ENCODE data around the gene EPB41L4A.

Gene EPB41L4A

DNA sequence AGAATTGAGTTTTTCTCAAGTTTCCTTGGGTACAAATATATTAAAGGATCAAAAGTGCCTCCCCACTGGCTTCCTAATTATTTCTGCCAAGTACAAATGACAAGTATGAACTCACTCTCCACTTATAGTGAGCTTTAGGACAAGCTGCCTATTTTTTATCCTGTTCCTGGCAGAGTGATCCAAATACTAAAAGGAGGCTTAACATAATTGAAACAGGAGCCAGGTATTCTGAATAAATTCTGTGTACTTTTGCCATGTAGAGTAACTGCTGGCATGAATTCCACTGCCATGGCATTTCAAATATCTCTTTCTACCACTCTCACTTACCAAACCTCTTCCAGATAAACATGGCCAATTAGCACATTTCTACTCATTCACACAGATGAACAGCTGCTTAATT is 171.1 kb downstream of the EPB41L4A start (continued):
- TF ChIP-seq PRDM2 (tag by site-specific recombination; IDR thresholded peaks at IDR 0.05; ENCODE audit: borderline replicate concordance): no peak
- TF ChIP-seq ZNF350 (tag by site-specific recombination; IDR thresholded peaks at IDR 0.05): no peak
- TF ChIP-seq ZNF843 (tag by site-specific recombination; IDR thresholded peaks at IDR 0.05): no peak
- TF ChIP-seq ZNF311 (tag by site-specific recombination; IDR thresholded peaks at IDR 0.05; ENCODE audit: borderline replicate concordance): no peak
- TF ChIP-seq ZNF416 (tag by site-specific recombination; IDR thresholded peaks at IDR 0.05): no peak
- TF ChIP-seq YY2 (tag by site-specific recombination; IDR thresholded peaks at IDR 0.05): no peak
- no peak for TF ChIP-seq ZSCAN30 (tag by site-specific recombination; IDR thresholded peaks at IDR 0.05)
- TF ChIP-seq SP7 (tag by site-specific recombination; IDR thresholded peaks at IDR 0.05): no peak
- TF ChIP-seq ZBTB20 (tag by site-specific recombination; IDR thresholded peaks at IDR 0.05): no peak
- no peak for TF ChIP-seq ZNF19 (tag by site-specific recombination; IDR thresholded peaks at IDR 0.05; ENCODE audit: low read depth)
- TF ChIP-seq ZNF211 (tag by site-specific recombination; IDR thresholded peaks at IDR 0.05; ENCODE audit: low read depth): no peak
- TF ChIP-seq, protein P1, sequence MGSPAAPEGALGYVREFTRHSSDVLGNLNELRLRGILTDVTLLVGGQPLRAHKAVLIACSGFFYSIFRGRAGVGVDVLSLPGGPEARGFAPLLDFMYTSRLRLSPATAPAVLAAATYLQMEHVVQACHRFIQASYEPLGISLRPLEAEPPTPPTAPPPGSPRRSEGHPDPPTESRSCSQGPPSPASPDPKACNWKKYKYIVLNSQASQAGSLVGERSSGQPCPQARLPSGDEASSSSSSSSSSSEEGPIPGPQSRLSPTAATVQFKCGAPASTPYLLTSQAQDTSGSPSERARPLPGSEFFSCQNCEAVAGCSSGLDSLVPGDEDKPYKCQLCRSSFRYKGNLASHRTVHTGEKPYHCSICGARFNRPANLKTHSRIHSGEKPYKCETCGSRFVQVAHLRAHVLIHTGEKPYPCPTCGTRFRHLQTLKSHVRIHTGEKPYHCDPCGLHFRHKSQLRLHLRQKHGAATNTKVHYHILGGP (tag by site-specific recombination; IDR thresholded peaks at IDR 0.05): no peak
- no peak for TF ChIP-seq MEIS1 (CRISPR knock-in tag; IDR thresholded peaks at IDR 0.05; ENCODE audit: borderline replicate concordance)
- TF ChIP-seq BCL11A (tag by site-specific recombination; IDR thresholded peaks at IDR 0.05; ENCODE audit: low read depth): no peak
- no peak for TF ChIP-seq ZNF398 (tag by site-specific recombination; IDR thresholded peaks at IDR 0.05)
- TF ChIP-seq ZNF785 (tag by site-specific recombination; IDR thresholded peaks at IDR 0.05): no peak
- no peak for TF ChIP-seq TSHZ1 (tag by site-specific recombination; IDR thresholded peaks at IDR 0.05; ENCODE audit: borderline replicate concordance)

Data from HEK293 (cell line).